IMR-90 (cell line): ENCODE results near the gene PRDM2. TPM values are rescaled to one million over a fixed set of nuclear protein-coding genes. Genes with fewer than 3 reads are reported as not detected.

Source experiments
- ATAC-seq: fragments of 200-7000 bp; cut with Tn5 transposase; 2 replicates; pipeline ENCODE4 v1.9.1; 2020; ENCODE audit warnings: low read depth, mild to moderate bottlenecking, moderate library complexity
- BruUV-seq: library from RNA; stranded (reverse); fragments of 400-500 nt; replicated peaks from 2 replicates; lab custom pipeline; 2021; lab: Mats Ljungman, UMichigan
- CTCF ChIA-PET: fragments of 300-600 bp; formaldehyde crosslinking; extraction: SDS; loops from one replicate; lab custom pipeline; 2021; ENCODE audit warnings: antibody characterized with exemption; lab: Yijun Ruan, JAX
- POLR2A ChIA-PET: fragments of 300-600 bp; sonication (Branson Sonifier 250); formaldehyde crosslinking; loops from one replicate; lab custom pipeline; 2022; ENCODE audit warnings: antibody characterized with exemption; ENCODE audit not compliant: unreplicated experiment; lab: Charles Lee
- DNase-seq: peaks from one replicate; pipeline ENCODE4 v3.0.0; 2013
- H2AFZ ChIP-seq: replicated peaks from 2 replicates; pipeline ENCODE3; 2013; ENCODE audit warnings: low read length, mild to moderate bottlenecking; ENCODE audit not compliant: poor library complexity
- H2AK5ac ChIP-seq: 2 replicates; pipeline ENCODE4 v1.6.1; 2013; ENCODE audit warnings: low read depth, low read length, inconsistent platforms
- H2AK9ac ChIP-seq: replicated peaks from 2 replicates; pipeline ENCODE3; 2013; ENCODE audit warnings: mild to moderate bottlenecking, low read depth, low read length, moderate library complexity; ENCODE audit not compliant: poor library complexity
- H2BK120ac ChIP-seq: 2 replicates; pipeline ENCODE4 v1.6.1; 2013; ENCODE audit warnings: low read depth, low read length, inconsistent platforms
- H2BK15ac ChIP-seq: 3 replicates; pipeline ENCODE4 v1.6.1; 2013; ENCODE audit warnings: low read depth, low read length, inconsistent platforms
- H2BK20ac ChIP-seq: 2 replicates; pipeline ENCODE4 v1.6.1; 2013; ENCODE audit warnings: low read depth, mild to moderate bottlenecking, inconsistent platforms, low read length, moderate library complexity
- H2BK5ac ChIP-seq: 2 replicates; pipeline ENCODE4 v1.6.1; 2013; ENCODE audit warnings: mild to moderate bottlenecking, low read depth, low read length, inconsistent platforms; ENCODE audit not compliant: poor library complexity, severe bottlenecking
- H3K14ac ChIP-seq: replicated peaks from 2 replicates; pipeline ENCODE4 v1.6.1; 2013; ENCODE audit warnings: low read depth, low read length, inconsistent platforms
- H3K18ac ChIP-seq: 2 replicates; pipeline ENCODE4 v1.6.1; 2013; ENCODE audit warnings: low read depth, low read length, control low read depth
- H3K23ac ChIP-seq: 2 replicates; pipeline ENCODE4 v1.6.1; 2013; ENCODE audit warnings: low read depth, low read length, inconsistent platforms
- H3K27ac ChIP-seq: 2 replicates; pipeline ENCODE4 v1.5.1; 2013; ENCODE audit warnings: mild to moderate bottlenecking, control low read depth, low read length; ENCODE audit not compliant: insufficient read depth
- H3K27me3 ChIP-seq: 2 replicates; pipeline ENCODE4 v1.6.1; 2013; ENCODE audit warnings: low read length; ENCODE audit not compliant: control insufficient read depth, insufficient read depth
- H3K36me3 ChIP-seq: 2 replicates; pipeline ENCODE4 v1.6.1; 2013; ENCODE audit warnings: low read length, mixed read lengths; ENCODE audit not compliant: control insufficient read depth, insufficient read depth
- H3K4ac ChIP-seq: 2 replicates; pipeline ENCODE4 v1.6.1; 2013; ENCODE audit warnings: low read depth, low read length, inconsistent platforms
- H3K4me1 ChIP-seq: 2 replicates; pipeline ENCODE4 v1.6.1; 2013; ENCODE audit warnings: low read length, mixed read lengths; ENCODE audit not compliant: control insufficient read depth, insufficient read depth
- H3K4me2 ChIP-seq: 2 replicates; pipeline ENCODE4 v1.6.1; 2013; ENCODE audit warnings: low read depth, mild to moderate bottlenecking, control low read depth, low read length, moderate library complexity
- H3K4me3 ChIP-seq: 2 replicates; pipeline ENCODE4 v1.5.1; 2013; ENCODE audit warnings: low read depth, mild to moderate bottlenecking, control low read depth, low read length, moderate library complexity; ENCODE audit not compliant: insufficient read depth
- H3K56ac ChIP-seq: 2 replicates; pipeline ENCODE4 v1.6.1; 2013; ENCODE audit warnings: low read length, inconsistent platforms; ENCODE audit not compliant: insufficient read depth; ENCODE audit errors: extremely low read depth
- H3K79me1 ChIP-seq, 2 experiments: 2 replicates each; pipeline ENCODE4 v1.6.1; 2013; ENCODE audit warnings: low read length in 2 of 2, inconsistent platforms in 1 of 2, low read depth in 1 of 2
- H3K9ac ChIP-seq: 2 replicates; pipeline ENCODE4 v1.6.1; 2013; ENCODE audit warnings: low read depth, low read length, control low read depth
- H3K9me1 ChIP-seq: 2 replicates; pipeline ENCODE4 v1.6.1; 2013; ENCODE audit warnings: low read length, inconsistent platforms; ENCODE audit not compliant: insufficient read depth
- H3K9me3 ChIP-seq: 2 replicates; pipeline ENCODE4 v1.6.1; 2013; ENCODE audit warnings: low read length; ENCODE audit not compliant: control insufficient read depth, insufficient read depth
- H4K20me1 ChIP-seq: 2 replicates; pipeline ENCODE4 v1.6.1; 2013; ENCODE audit warnings: low read length, inconsistent platforms; ENCODE audit not compliant: insufficient read depth
- H4K5ac ChIP-seq: 2 replicates; pipeline ENCODE4 v1.6.1; 2013; ENCODE audit warnings: mild to moderate bottlenecking, low read depth, low read length, control low read depth
- H4K8ac ChIP-seq, 2 experiments: 2 replicates each; pipeline ENCODE4 v1.6.1; 2013; ENCODE audit warnings: low read depth in 2 of 2, low read length in 2 of 2, control low read depth in 1 of 2, inconsistent platforms in 1 of 2
- H4K91ac ChIP-seq: 2 replicates; pipeline ENCODE4 v1.6.1; 2013; ENCODE audit warnings: low read depth, low read length, inconsistent platforms; ENCODE audit not compliant: insufficient read depth
- BHLHE40 ChIP-seq: fragments of 150-350 bp; IDR thresholded peaks from 2 replicates; pipeline ENCODE4 v1.6.1; 2016; ENCODE audit warnings: mild to moderate bottlenecking, low read depth, low read length
- CEBPB ChIP-seq: IDR thresholded peaks from 2 replicates; pipeline ENCODE4 v1.6.1; 2012; ENCODE audit warnings: low read depth, low read length, improper control_type of control experiment
- CHD1 ChIP-seq: IDR thresholded peaks from 2 replicates; pipeline ENCODE4 v1.6.1; 2012; ENCODE audit warnings: low read depth, low read length, improper control_type of control experiment
- FOS ChIP-seq: fragments of 150-350 bp; IDR thresholded peaks from 2 replicates; pipeline ENCODE4 v1.6.1; 2016; ENCODE audit warnings: low read depth, low read length
- MAFK ChIP-seq: IDR thresholded peaks from 2 replicates; pipeline ENCODE4 v1.6.1; 2012; ENCODE audit warnings: low read depth, low read length, improper control_type of control experiment
- MAZ ChIP-seq: IDR thresholded peaks from 2 replicates; pipeline ENCODE4 v1.6.1; 2012; ENCODE audit warnings: low read depth, mild to moderate bottlenecking, low read length, improper control_type of control experiment, moderate library complexity, borderline replicate concordance
- MXI1 ChIP-seq: IDR thresholded peaks from 2 replicates; pipeline ENCODE4 v1.6.1; 2012; ENCODE audit warnings: low read depth, mild to moderate bottlenecking, low read length, moderate library complexity, borderline replicate concordance
- NFE2L2 ChIP-seq: fragments of 150-350 bp; IDR thresholded peaks from 2 replicates; pipeline ENCODE4 v1.6.1; 2016; ENCODE audit warnings: low read depth, mild to moderate bottlenecking, low read length
- POLR2A ChIP-seq: IDR thresholded peaks from 2 replicates; pipeline ENCODE4 v1.6.1; 2012; ENCODE audit warnings: mild to moderate bottlenecking, low read depth, low read length
- RAD21 ChIP-seq: IDR thresholded peaks from 2 replicates; pipeline ENCODE4 v1.6.1; 2012; ENCODE audit warnings: low read length, improper control_type of control experiment
- RCOR1 ChIP-seq: IDR thresholded peaks from 2 replicates; pipeline ENCODE4 v1.6.1; 2012; ENCODE audit warnings: mild to moderate bottlenecking, low read length, improper control_type of control experiment; ENCODE audit not compliant: insufficient replicate concordance
- RFX5 ChIP-seq: IDR thresholded peaks from 2 replicates; pipeline ENCODE4 v1.8.0; 2012; ENCODE audit warnings: low read depth, mild to moderate bottlenecking, low read length, moderate library complexity
- SMC3 ChIP-seq: fragments of 150-350 bp; IDR thresholded peaks from 2 replicates; pipeline ENCODE4 v1.6.1; 2016; ENCODE audit warnings: low read depth, mild to moderate bottlenecking, antibody characterized with exemption, low read length, moderate library complexity
- WGBS, 2 experiments: methylation state at CpG; one replicate each; pipeline versions ENCODE4 v1.1.5 to v1.1.7; 2013; ENCODE audit warnings: missing lambda C conversion rate in 2 of 2; ENCODE audit not compliant: insufficient read length in 1 of 2; ENCODE audit errors: extremely low coverage in 2 of 2; 5-methylcytosine and 5-hydroxymethylcytosine counted together
- dilution Hi-C: fragments of 300-500 bp; cut with HindIII; formaldehyde crosslinking; loops from one replicate; pipeline ENCODE4 v1.14.3; 2018; ENCODE audit warnings: low sequenced_read_pairs; ENCODE audit not compliant: unreplicated experiment
- in situ Hi-C: fragments of 300-500 bp; cut with MboI; formaldehyde crosslinking; loops from 3 replicates; pipeline ENCODE4 v1.14.3; 2019; ENCODE audit warnings: low sequenced_read_pairs, inconsistent platforms, mixed read lengths
- intact Hi-C: fragments of 100-400 bp; cut with micrococcal nuclease; formaldehyde crosslinking; loops from 2 replicates; pipeline ENCODE4 v1.10.0; 2022
- polyA plus RNA-seq, 3 experiments: library from polyadenylated mRNA; depleted of rRNA; stranded (reverse); fragments of >200 nt; gene quantifications; 2 replicates each; pipeline ENCODE4 v1.2.3, GENCODE V29; 2012; ENCODE audit warnings: low replicate concordance in 1 of 3
- total RNA-seq: library from RNA; depleted of rRNA; stranded (reverse); fragments of >200 nt; gene quantifications from 2 replicates; pipeline ENCODE4 v1.2.3, GENCODE V29; 2012
- TF ChIP-seq, protein P1 (sequence below): fragments of 150-350 bp; IDR thresholded peaks from 2 replicates; pipeline ENCODE4 v1.6.1; 2016; ENCODE audit warnings: low read depth, mild to moderate bottlenecking, low read length, moderate library complexity, borderline replicate concordance
- TF ChIP-seq, protein P2 (sequence below): fragments of 150-350 bp; IDR thresholded peaks from 2 replicates; pipeline ENCODE4 v1.6.1; 2017; ENCODE audit warnings: mild to moderate bottlenecking, antibody characterized with exemption, low read length, low read depth
- TF ChIP-seq, protein P3 (sequence below): conservative IDR thresholded peaks from 2 replicates; pipeline ENCODE4 v1.5.1; 2012; ENCODE audit warnings: mild to moderate bottlenecking, low read depth, low read length, improper control_type of control experiment

PRDM2 gene
- total and polyA plus RNA-seq, 2 of the 4 experiments (the other 2 are of a cell fraction): 3.4 to 8.9 TPM

DNA sequence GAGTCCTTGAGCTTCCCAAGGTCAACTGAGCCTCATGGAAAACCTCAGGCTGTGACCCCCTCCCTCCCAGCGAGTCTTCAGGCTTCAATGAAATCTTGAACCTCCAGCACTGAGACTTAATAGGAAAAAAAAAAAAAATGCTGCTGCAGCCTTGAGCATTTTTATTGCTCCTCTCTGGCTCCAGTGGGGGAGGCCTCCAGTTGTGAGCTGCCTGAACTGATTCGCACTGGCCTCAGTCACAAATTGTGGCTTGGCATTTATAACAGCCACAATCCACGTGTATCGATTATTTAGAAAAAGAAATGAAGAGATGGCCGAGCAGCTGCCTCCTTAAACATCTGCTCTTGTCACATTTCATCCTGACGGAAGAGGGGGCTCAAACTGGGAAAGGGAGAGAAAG is 173.0 kb downstream of the PRDM2 start:
- ATAC-seq: no peak
- no peak overlapping the region for H2BK20ac ChIP-seq
- H2AFZ ChIP-seq: no peak overlapping the region

More for the DNA sequence above, 173.0 kb downstream of the PRDM2 start:
- TF ChIP-seq SMC3 (no peak), MAZ (no peak), RAD21 (no peak), RCOR1 (no peak), BHLHE40 (no peak), RFX5 (no peak), CHD1 (no peak), FOS (no peak), NFE2L2 (no peak), POLR2A (no peak), MAFK (no peak), MXI1 (no peak), CEBPB (no peak)
- TF ChIP-seq, protein P1, sequence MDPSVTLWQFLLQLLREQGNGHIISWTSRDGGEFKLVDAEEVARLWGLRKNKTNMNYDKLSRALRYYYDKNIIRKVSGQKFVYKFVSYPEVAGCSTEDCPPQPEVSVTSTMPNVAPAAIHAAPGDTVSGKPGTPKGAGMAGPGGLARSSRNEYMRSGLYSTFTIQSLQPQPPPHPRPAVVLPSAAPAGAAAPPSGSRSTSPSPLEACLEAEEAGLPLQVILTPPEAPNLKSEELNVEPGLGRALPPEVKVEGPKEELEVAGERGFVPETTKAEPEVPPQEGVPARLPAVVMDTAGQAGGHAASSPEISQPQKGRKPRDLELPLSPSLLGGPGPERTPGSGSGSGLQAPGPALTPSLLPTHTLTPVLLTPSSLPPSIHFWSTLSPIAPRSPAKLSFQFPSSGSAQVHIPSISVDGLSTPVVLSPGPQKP: no peak
- TF ChIP-seq, protein P2, sequence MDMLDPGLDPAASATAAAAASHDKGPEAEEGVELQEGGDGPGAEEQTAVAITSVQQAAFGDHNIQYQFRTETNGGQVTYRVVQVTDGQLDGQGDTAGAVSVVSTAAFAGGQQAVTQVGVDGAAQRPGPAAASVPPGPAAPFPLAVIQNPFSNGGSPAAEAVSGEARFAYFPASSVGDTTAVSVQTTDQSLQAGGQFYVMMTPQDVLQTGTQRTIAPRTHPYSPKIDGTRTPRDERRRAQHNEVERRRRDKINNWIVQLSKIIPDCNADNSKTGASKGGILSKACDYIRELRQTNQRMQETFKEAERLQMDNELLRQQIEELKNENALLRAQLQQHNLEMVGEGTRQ: no peak
- TF ChIP-seq, protein P3, sequence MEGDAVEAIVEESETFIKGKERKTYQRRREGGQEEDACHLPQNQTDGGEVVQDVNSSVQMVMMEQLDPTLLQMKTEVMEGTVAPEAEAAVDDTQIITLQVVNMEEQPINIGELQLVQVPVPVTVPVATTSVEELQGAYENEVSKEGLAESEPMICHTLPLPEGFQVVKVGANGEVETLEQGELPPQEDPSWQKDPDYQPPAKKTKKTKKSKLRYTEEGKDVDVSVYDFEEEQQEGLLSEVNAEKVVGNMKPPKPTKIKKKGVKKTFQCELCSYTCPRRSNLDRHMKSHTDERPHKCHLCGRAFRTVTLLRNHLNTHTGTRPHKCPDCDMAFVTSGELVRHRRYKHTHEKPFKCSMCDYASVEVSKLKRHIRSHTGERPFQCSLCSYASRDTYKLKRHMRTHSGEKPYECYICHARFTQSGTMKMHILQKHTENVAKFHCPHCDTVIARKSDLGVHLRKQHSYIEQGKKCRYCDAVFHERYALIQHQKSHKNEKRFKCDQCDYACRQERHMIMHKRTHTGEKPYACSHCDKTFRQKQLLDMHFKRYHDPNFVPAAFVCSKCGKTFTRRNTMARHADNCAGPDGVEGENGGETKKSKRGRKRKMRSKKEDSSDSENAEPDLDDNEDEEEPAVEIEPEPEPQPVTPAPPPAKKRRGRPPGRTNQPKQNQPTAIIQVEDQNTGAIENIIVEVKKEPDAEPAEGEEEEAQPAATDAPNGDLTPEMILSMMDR: no peak
- Histone ChIP-seq H2BK120ac (no peak overlapping the region), H3K4me3 (no peak overlapping the region), H2AK9ac (no peak overlapping the region), H3K9ac (no peak overlapping the region), H3K27ac (no peak overlapping the region), H3K9me3 (peaks cover 35% of the 10 kb centered on the region), H4K20me1 (no peaks in the 10 kb centered on the region), H4K8ac (no peak overlapping the region), H2AK5ac (no peak overlapping the region), H3K14ac (no peak overlapping the region), H3K4me2 (no peak overlapping the region), H3K27me3 (no peaks in the 10 kb centered on the region), H3K23ac (no peak overlapping the region), H3K4me1 (no peaks in the 10 kb centered on the region), H2BK15ac (no peak overlapping the region), H3K18ac (no peak overlapping the region), H4K91ac (no peak overlapping the region), H3K36me3 (no peaks in the 10 kb centered on the region), H3K9me1 (no peaks in the 10 kb centered on the region), H3K79me1 (no peaks in the 10 kb centered on the region), H2BK5ac (no peak overlapping the region), H4K5ac (no peak overlapping the region), H3K4ac (no peak overlapping the region), H3K56ac (no peak overlapping the region)
- dilution Hi-C loops: no loop called here
- ChIA-PET POLR2A (no interaction called here), CTCF (no interaction called here)
- no peak for DNase-seq
- in situ Hi-C loops: no loop called here
- BruUV-seq: no TSS peak
- intact Hi-C loops: no loop called here
- no CpG with 5 or more reads among the region's 6 CpGs for WGBS, 2 experiments
